Right lobe of liver (tissue), 6 donors: Measurements from ENCODE around the gene GNAZ. TPM values are rescaled to one million over a fixed set of nuclear protein-coding genes. Genes with fewer than 3 reads are reported as not detected.

Experiments
- ATAC-seq, 4 donors: fragments of 200-7000 bp; cut with Tn5 transposase; one replicate each; pipeline ENCODE4 v1.9.1; 2020; ENCODE audit warnings: mild to moderate bottlenecking in 4 of 4, moderate library complexity in 4 of 4
- DNase-seq, 3 donors: peaks; one replicate each; pipeline ENCODE4 v3.0.0-alpha.2; 2020
- H3K27ac ChIP-seq, 3 donors: fragments of 200-600 bp; one replicate each; pipeline ENCODE4 v1.8.0; 2022
- H3K27me3 ChIP-seq, 2 donors: fragments of 200-600 bp; one replicate each; pipeline ENCODE4 v1.8.0; 2022
- H3K36me3 ChIP-seq, 4 donors: fragments of 200-600 bp; sonication (generic) in 1 of 4; one replicate each; pipeline versions ENCODE4 v1.5.1 to v1.8.0; 2017 to 2022; ENCODE audit warnings: control low read depth in 1 of 4
- H3K4me1 ChIP-seq, 4 donors: fragments of 200-600 bp; sonication (generic) in 1 of 4; one replicate each; pipeline versions ENCODE4 v1.5.1 to v1.8.0; 2017 to 2022; ENCODE audit warnings: control low read depth in 1 of 4
- H3K4me3 ChIP-seq, 3 donors: fragments of 200-600 bp; one replicate each; pipeline ENCODE4 v1.8.0; 2022
- H3K9me3 ChIP-seq, 4 donors: fragments of 200-600 bp; sonication (generic) in 1 of 4; one replicate each; pipeline versions ENCODE4 v1.5.1 to v1.8.0; 2017 to 2022; ENCODE audit warnings: control low read depth in 1 of 4
- CTCF ChIP-seq, 4 donors: fragments of 200-600 bp in 3 of 4; fragments of 450-650 bp in 1 of 4; IDR thresholded peaks; one replicate each; pipeline versions ENCODE4 v1.5.1 to v1.8.0; 2016 to 2022; ENCODE audit warnings: antibody characterized with exemption in 4 of 4, mild to moderate bottlenecking in 2 of 4
- POLR2A ChIP-seq: fragments of 450-650 bp; IDR thresholded peaks from one replicate; pipeline ENCODE4 v1.6.1; 2017; ENCODE audit warnings: antibody characterized with exemption, mild to moderate bottlenecking
- WGBS: methylation state at CpG from one replicate; pipeline ENCODE4 v1.1.6; 2018; ENCODE audit warnings: low coverage, low lambda C conversion rate; ENCODE audit not compliant: insufficient coverage; ENCODE audit errors: missing lambda C conversion rate; 5-methylcytosine and 5-hydroxymethylcytosine counted together
- intact Hi-C, 2 donors: fragments of 100-400 bp; cut with DNase I; formaldehyde crosslinking; loops; one replicate each; pipeline versions ENCODE4 v1.11.2 to v1.14.1; 2022
- total RNA-seq, 6 experiments: library from RNA; depleted of rRNA in 2 of 6; stranded (reverse); fragments of >200 nt in 2 of 6; fragmentation: NEBNext Ultra II Directional in 3 of 6; extraction: Animal tissue kit (Norgen Biotek cat#: 25700) in 3 of 6; gene quantifications; one replicate each; pipeline versions ENCODE4 v1.1.0 to v1.2.4, GENCODE V29; 2016 to 2023
- donor health status: DM: no; HTN: yes; CAD: no.
- donor health status: DM: no; HTN: no; CAD: no.
- donor health status: DM: no; HTN: no; CAD: no.
- donor health status: DM: no; HTN: yes; CAD: no.
- donor health status: DM: no; HTN: yes; CAD: no.

The GNAZ gene
- total RNA-seq, 6 experiments from 2014 or later = 0.15 to 1.5 (median 0.53) TPM

GRCh38 chr22:23101524-23101923 is 31.2 kb downstream of the GNAZ start:
- TF ChIP-seq CTCF (IDR thresholded peaks at IDR 0.05) (no peak), POLR2A (no peak)
- Histone ChIP-seq H3K4me1 (no peaks in the 10 kb centered on the region), H3K27me3 (no peaks in the 10 kb centered on the region), H3K4me3 (no peak overlapping the region), H3K36me3 (no peaks in the 10 kb centered on the region), H3K27ac (no peak overlapping the region), H3K9me3 (no peaks in the 10 kb centered on the region)
- 93% methylated on average over 2 of the region's 3 CpGs for WGBS
- intact Hi-C loops = no loop called here
- ATAC-seq (no peak), DNase-seq (no peak)

GRCh38 chr22:23102002-23102655 is 31.8 kb downstream of the GNAZ start:
- no CpG with 5 or more reads among the region's 10 CpGs for WGBS
- Histone ChIP-seq H3K27ac (no peak overlapping the region), H3K36me3 (no peaks in the 10 kb centered on the region), H3K27me3 (no peaks in the 10 kb centered on the region), H3K9me3 (no peaks in the 10 kb centered on the region), H3K4me1 (no peaks in the 10 kb centered on the region), H3K4me3 (no peak overlapping the region)
- ATAC-seq = no peak
- intact Hi-C loops = no loop called here
- TF ChIP-seq POLR2A (no peak), CTCF (IDR thresholded peaks at IDR 0.05) (no peak)
- no peak for DNase-seq

- DNase-seq (no peak), ATAC-seq (no peak)
- H3K27me3 ChIP-seq = no peaks in the 10 kb centered on the region
- no peak overlapping the region for H3K27ac ChIP-seq
- WGBS = 67% methylated on average over 1 of the region's 3 CpGs
- H3K36me3 ChIP-seq = no peaks in the 10 kb centered on the region
- no peak for TF ChIP-seq CTCF (IDR thresholded peaks at IDR 0.05)
- TF ChIP-seq POLR2A = no peak
- no peak overlapping the region for H3K4me3 ChIP-seq
- intact Hi-C loops = no loop called here
- H3K9me3 ChIP-seq = no peaks in the 10 kb centered on the region
- H3K4me1 ChIP-seq = no peaks in the 10 kb centered on the region
Measured at GRCh38 chr22:23102776-23103175, 32.5 kb downstream of the GNAZ start.

- H3K36me3 ChIP-seq = no peaks in the 10 kb centered on the region
- ATAC-seq = no peak
- DNase-seq = no peak
- H3K27ac ChIP-seq = no peak overlapping the region
- no peaks in the 10 kb centered on the region for H3K9me3 ChIP-seq
- TF ChIP-seq POLR2A (no peak), CTCF (IDR thresholded peaks at IDR 0.05) (no peak)
- H3K4me3 ChIP-seq = no peak overlapping the region
- whole genome bisulfite sequencing = 90% methylated on average over 9 of the region's 13 CpGs
- intact Hi-C loops = no loop called here
- no peaks in the 10 kb centered on the region for H3K4me1 ChIP-seq
- H3K27me3 ChIP-seq = no peaks in the 10 kb centered on the region
Measured at GRCh38 chr22:23103199-23103954, 33.1 kb downstream of the GNAZ start.
